ENCODE results near the gene CAMK2A. TPM values are rescaled to one million over a fixed set of nuclear protein-coding genes. Genes with fewer than 3 reads are reported as not detected.

CAMK2A gene
- total and polyA plus RNA-seq, 10 donors = 0.03 to 1.1 (median 0.66) TPM; not detected in 2

DNA sequence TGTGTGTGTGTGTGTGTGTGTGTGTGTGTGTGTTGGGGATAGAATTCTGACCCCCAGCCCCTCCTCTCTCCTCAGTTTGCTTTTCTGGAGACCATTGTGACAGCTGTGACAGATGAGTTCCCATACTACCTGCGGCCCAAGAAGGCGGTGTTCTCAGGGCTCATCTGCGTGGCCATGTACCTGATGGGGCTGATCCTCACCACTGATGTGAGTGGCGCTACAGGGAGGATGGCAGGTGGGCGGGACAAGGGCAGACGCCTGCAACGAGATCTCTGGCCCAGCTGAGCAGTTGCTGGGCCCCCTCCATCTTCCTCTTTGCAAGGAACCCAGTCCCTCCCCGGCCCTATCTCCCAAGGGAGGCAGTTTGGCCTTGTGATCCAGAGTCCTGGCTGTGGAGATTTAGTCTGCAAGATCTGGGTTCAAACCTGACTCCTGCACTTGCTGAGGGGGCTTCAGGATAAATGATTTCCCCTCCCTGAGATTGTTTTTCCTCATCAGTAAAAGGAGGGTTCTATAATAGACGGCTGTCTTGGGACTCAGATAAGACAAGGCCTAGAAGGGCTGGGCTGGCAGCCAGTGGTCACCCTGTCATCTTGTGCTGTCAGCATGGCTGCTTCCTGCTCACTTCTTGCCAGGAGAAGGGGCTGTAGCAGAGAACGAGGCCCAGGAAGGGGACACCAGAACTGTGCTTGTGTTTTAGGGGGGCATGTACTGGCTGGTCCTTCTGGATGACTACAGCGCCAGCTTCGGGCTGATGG, 85.6 kb downstream of the CAMK2A start:
- WGBS, 5 donors = 77 to 90% (median 81%) methylated on average over 11 to 12 of the region's 12 CpGs
- H3K27me3 ChIP-seq (replicated peaks in 1 of 7) = peaks cover 0 to 27% (median 3%) of the 10 kb centered on the region in 7 donors
- peaks cover 0 to 7% (median 2%) of the 10 kb centered on the region in 6 donors for H3K4me1 ChIP-seq
- DNase-seq = no peak
- H3K4me3 ChIP-seq = no peak overlapping the region
- TF ChIP-seq CTCF (IDR thresholded peaks at IDR 0.05 in 8 of 11, conservative IDR thresholded peaks at IDR 0.05 in 3 of 11) = no peak
- TF ChIP-seq POLR2A (IDR thresholded peaks at IDR 0.05) = no peak
- no peak for TF ChIP-seq POLR2AphosphoS5 (IDR thresholded peaks at IDR 0.05)
- H3K36me3 ChIP-seq = no peaks in the 10 kb centered on the region
- no peak overlapping the region for H3K27ac ChIP-seq
- no peaks in the 10 kb centered on the region for H3K9me3 ChIP-seq
- intact Hi-C loops (cut with DNase I; ENCODE audit: low total_unique reads) = no loop called here

DNA sequence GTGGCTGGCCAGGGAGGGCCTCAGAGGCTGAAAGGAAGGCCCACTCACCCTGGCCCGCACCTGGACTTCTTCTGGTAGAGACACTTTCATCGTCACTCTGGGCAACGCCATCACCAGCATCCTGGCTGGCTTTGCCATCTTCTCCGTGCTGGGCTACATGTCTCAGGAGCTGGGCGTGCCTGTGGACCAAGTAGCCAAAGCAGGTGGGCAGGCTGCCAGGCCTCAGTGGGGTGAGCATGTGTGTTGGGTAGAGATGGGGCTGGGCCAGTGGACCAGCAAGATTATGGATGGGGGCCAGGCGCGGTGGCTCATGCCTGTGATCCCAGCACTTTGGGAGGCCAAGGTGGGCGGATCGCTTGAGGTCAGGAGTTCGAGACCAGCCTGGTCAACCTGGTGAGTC, 87.1 kb downstream of the CAMK2A start:
- intact Hi-C loops (cut with DNase I; ENCODE audit: low total_unique reads) = no loop called here
- Histone ChIP-seq H3K4me3 (no peak overlapping the region), H3K27ac (no peak overlapping the region), H3K4me1 (no peaks in the 10 kb centered on the region), H3K36me3 (no peaks in the 10 kb centered on the region), H3K9me3 (no peaks in the 10 kb centered on the region), H3K27me3 (replicated peaks in 1 of 7) (peaks cover 0 to 17% (median 0%) of the 10 kb centered on the region in 7 donors)
- TF ChIP-seq POLR2AphosphoS5 (IDR thresholded peaks at IDR 0.05) (no peak), POLR2A (IDR thresholded peaks at IDR 0.05) (no peak), CTCF (IDR thresholded peaks at IDR 0.05 in 8 of 11, conservative IDR thresholded peaks at IDR 0.05 in 3 of 11) (no peak)
- 85 to 93% (median 92%) methylated on average over 10 of the region's 10 CpGs for WGBS, 5 donors
- DNase-seq = no peak

DNA sequence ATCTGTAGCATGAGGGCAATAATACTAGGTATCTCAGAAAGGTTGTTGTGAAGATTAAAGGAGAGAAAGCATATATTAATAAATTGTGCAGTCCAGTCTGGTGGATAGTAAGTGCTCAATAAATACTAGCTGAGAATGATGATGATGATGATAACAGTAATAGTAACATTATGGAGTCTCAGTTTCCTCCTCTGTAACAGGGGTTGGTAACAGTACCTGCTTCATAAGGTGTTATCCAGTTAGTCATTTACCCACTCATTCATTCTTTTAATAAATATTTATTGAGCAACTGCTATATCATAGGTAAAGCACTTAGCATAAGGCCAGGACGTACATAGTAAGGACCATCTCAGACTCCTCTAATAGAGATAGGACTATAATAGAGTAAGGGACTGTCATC, 92.1 kb downstream of the CAMK2A start:
- Histone ChIP-seq H3K27ac (no peak overlapping the region), H3K9me3 (no peaks in the 10 kb centered on the region), H3K4me1 (no peaks in the 10 kb centered on the region), H3K27me3 (replicated peaks in 1 of 7) (peaks cover 0 to 33% (median 0%) of the 10 kb centered on the region in 7 donors), H3K36me3 (no peaks in the 10 kb centered on the region), H3K4me3 (no peak overlapping the region)
- intact Hi-C loops (cut with DNase I; ENCODE audit: low total_unique reads) = no loop called here
- 86 to 100% (median 94%) methylated on average over 1 of the region's 1 CpG for WGBS, 5 donors
- TF ChIP-seq CTCF (IDR thresholded peaks at IDR 0.05 in 8 of 11, conservative IDR thresholded peaks at IDR 0.05 in 3 of 11) (no peak), POLR2AphosphoS5 (IDR thresholded peaks at IDR 0.05) (no peak), POLR2A (IDR thresholded peaks at IDR 0.05) (no peak)
- DNase-seq = no peak

GRCh38 chr5:150196986-150197385, 92.6 kb downstream of the CAMK2A start:
- TF ChIP-seq POLR2AphosphoS5 (IDR thresholded peaks at IDR 0.05) (no peak), CTCF (IDR thresholded peaks at IDR 0.05 in 8 of 11, conservative IDR thresholded peaks at IDR 0.05 in 3 of 11) (no peak), POLR2A (IDR thresholded peaks at IDR 0.05) (no peak)
- Histone ChIP-seq H3K27ac (no peak overlapping the region), H3K36me3 (no peaks in the 10 kb centered on the region), H3K27me3 (replicated peaks in 1 of 7) (peaks cover 0 to 37% (median 0%) of the 10 kb centered on the region in 7 donors), H3K4me1 (no peaks in the 10 kb centered on the region), H3K4me3 (no peak overlapping the region), H3K9me3 (no peaks in the 10 kb centered on the region)
- intact Hi-C loops (cut with DNase I; ENCODE audit: low total_unique reads) = no loop called here
- no peak for DNase-seq
- 90 to 94% (median 91%) methylated on average over 13 to 16 of the region's 16 CpGs for WGBS, 5 donors

Data from spleen (tissue), 11 donors.